NCI-H187 (cell line): ENCODE data around the gene SPSB4.
"Not testable (repeated sequence)": the region's sequence is repeated elsewhere in the genome, so short reads cannot be mapped to it uniquely, and the experiment has no call there.

Source experiments
- DNase-seq, 2 experiments: peaks; one replicate each; lab custom pipeline; 2025; lab: John Stamatoyannopoulos, UW

Gene SPSB4

DNA sequence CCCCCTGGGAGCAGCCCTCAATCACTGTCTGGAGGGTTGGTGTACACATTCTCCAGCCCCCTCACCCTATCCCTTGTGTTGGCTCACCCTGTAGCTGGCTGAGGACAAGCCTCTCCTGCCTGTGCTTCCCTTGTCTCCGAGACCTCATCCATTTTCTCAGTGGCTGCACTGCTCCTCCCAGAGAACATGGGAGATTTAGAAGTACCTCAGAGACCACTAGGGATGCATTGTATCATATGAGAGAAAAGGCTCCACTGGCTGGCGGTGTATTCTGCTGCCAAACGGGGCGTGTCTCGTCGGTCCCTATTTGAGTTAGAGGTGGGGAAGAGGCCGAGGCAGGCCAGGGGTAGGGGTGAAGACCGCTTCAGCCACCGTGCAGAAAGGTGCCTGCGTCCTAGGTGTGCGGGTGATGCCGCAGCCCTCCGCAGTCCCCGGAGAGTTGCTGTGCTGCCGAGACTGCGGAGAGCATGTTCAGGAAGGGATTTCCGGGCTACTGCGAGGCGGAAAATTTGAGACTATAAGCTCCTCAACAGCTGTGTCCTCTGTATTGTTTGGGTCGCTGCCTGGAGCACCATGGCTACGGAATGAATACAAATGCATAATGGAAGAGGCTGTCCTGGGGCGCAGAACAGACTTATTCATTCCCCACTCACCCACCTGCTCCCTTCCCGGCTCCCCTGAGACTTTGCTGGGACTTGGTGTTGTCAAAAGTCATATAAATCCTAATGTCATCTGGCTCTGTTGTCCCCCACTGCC is 43.8 kb downstream of the SPSB4 start:
- no peak for DNase-seq

DNA sequence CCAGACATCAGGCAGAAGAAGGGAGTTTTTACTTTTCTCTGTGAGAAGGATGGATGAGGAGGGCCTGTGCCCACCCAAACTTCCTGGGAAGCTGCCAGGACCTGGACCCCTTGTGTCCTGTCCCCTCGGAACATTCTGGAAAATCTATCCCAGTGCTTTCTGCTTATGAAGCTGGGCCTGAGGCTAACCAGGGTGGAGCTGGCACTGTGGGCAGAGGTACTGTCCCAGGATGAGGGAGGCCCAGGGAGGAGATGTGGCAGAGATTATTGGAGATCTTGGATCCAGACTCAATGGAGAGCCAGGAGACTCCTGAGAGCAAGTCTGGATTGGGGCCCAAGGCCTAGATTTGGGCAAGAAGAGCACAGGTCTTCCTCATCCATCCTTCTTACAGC is 44.4 kb downstream of the SPSB4 start:
- no peak for DNase-seq

DNA sequence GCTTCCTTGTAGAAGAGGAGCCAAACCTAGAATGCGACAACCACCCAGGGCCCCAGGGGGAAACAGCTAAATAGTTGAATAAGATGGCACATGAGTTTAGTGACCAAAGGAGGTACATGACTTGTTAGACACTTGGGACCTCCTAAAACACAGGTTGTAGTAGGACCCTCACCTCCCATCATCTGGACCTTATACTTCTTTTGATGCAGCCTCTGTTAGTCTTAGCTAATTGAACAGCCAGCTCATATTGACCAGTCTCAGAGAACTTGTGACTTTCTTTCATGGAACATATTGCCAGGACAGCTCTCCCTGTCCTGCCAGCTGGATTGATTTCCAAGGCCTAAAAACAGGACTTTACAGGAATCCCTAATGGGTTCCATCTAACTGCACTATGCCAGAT is 45.0 kb downstream of the SPSB4 start:
- no peak for DNase-seq

DNA sequence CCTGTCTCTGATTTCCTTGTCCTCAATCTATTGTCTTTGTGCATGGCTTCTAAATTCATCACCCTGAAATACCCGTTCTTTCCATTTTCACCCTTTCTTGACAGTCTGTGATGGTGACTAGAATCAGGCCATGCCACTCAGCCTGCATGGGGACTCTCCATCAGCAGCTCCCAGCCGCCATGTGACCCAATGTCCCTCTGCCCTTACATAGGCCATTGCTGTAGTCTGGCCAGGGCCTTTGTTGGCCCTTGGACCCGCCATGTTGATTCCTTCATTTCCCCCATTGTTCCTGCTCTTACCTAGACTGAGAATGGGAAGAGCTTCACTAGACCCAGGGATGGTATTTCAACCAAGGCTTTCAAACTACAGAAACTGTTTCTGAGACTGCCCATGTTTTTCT is 45.8 kb downstream of the SPSB4 start:
- DNase-seq = no peak

DNA sequence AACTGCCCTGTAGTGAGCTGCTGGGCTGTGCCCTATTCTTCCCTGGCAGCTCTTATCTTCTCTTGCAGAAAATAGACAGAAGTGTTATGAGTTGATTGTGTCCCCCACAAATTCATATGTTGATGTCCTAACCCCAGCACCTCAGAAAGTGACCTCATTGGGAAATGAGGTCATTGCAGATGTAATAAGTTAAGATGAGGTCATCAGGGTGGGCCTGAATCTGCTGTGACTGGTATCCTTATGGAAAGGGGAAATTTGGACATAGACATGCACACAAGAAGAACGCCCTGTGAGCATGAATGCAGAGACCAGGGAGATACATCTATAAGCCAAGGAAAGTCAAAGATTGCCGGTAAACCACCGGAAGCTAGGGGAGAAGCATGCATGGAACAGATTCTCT is 49.0 kb downstream of the SPSB4 start:
- DNase-seq = no peak

DNA sequence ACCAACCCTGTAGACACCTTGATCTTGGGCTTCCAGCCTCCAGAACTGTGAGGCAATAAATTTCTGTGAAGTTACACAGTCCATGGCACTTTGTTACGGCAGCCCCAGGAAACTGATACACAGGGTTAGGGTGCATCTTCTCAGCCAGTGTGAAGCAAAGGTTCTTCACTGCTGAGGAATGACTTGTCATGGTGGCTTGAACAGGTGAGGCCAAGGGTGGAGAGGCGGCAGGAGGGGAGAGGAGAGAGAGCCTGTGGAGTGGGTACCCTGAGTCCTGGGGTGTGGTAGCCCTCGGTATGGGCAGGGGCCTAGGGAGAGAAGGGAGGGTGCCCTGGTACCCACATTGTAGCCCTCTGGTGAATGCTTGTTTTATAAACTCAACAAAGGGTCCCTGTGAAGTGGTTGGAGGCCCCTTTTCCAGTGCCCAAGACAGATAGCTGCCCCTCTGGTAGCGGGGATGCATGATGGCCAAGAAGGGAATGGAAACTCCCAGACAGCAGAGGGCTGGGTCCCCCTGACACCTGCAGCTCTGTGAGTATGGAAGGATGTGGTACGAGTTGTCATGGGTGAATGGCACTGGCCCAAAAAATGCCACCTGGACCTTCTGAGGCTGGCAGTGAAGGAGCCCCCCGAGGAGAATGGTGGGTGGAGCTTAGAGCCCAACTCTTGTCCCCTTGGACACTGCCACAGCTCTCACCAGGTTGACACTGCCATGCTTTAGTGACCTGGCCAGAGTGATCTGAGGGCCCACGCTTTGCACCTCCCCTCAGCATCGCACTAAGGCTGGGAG is 49.6 kb downstream of the SPSB4 start:
- DNase-seq = no peak

DNA sequence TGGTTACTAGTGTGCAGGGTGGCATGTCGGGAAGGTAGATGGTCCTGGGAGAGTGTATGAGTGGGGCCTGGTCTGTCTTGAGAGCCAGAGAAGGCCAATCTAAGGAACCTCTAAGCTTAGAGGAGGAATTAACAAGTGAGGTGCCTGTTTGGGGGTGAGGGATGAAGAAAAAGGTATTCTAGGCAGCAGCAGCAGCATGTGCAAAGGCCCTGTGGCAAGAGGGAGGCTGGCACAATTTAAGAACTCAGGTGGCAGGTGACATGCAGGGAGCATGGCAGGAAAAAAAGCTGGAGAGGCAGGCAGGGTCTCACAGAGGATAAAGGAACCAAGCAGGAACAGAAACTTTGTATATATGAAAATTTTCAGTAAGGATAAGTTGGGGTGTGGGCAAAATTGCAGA is 51.2 kb downstream of the SPSB4 start:
- no peak for DNase-seq

DNA sequence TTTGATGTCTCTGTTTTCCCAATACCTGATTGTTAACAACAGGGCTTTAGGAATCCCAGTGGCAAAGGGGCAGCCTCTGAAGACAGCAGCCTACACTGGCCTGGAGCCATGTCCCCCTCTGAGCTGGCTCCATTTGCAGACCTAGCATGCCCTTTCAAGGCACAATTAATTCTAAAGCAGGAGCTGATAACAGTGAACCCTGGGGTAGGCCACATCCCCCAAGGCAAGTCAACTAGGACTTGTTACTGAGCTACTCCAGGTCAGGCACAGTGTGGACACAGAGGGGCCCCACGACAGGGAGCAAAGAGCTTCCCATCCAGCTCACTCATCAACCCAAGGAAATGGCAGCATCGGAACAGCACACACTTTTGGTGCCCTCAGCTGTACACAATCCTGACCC is 51.9 kb downstream of the SPSB4 start:
- no peak for DNase-seq

DNA sequence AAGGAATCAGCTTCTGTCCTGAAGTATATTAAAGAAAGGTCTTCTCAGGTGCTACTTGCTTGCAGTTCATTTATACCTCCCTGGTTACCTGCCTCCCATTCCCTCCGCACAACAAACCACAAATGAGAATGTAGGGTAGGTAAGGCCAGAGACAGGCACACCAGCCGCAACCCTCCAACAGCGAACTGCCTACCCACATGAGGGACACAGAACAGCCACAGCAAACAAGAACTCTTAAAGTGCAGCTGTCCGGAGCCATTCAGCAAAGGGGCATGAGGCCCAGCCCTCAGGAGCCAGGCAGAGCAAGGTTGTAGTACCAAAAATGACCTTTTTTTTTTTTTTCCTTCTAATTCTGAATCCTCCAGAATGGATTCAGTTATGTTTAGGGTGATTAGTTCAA is 52.4 kb downstream of the SPSB4 start:
- DNase-seq = no peak

DNA sequence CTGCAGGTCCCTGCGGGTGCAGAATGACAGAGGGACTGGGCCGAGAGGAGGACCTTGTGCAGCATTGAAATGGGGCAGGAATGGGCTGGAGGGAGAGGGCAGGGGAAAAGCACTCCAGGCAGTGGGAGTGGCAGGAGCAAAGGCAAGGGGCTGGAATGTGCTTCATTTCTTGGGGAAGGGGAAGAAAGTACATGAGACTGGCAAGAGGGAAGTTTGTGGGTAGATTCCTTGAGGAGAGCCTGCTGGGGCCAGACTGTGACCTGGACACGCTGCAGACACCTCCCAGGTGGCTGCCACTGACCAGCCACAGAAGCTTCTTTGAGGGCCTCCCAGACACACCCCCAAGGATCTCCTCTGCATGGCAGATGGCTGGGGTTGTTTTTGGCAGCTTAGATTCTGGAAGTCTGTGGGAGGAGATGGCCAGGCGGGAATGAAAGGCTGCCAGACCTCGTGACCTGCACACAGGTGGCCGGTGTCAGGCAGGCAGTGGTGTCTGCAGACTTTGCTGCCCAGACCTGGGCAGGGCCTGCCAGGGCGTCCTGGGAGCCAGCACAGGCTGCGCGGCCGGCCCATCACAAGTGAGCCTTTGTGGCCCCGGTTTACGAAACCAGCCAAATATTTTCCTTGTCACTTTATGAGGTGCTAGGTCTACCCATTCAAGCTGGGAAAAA is 53.1 kb downstream of the SPSB4 start:
- no peak for DNase-seq

DNA sequence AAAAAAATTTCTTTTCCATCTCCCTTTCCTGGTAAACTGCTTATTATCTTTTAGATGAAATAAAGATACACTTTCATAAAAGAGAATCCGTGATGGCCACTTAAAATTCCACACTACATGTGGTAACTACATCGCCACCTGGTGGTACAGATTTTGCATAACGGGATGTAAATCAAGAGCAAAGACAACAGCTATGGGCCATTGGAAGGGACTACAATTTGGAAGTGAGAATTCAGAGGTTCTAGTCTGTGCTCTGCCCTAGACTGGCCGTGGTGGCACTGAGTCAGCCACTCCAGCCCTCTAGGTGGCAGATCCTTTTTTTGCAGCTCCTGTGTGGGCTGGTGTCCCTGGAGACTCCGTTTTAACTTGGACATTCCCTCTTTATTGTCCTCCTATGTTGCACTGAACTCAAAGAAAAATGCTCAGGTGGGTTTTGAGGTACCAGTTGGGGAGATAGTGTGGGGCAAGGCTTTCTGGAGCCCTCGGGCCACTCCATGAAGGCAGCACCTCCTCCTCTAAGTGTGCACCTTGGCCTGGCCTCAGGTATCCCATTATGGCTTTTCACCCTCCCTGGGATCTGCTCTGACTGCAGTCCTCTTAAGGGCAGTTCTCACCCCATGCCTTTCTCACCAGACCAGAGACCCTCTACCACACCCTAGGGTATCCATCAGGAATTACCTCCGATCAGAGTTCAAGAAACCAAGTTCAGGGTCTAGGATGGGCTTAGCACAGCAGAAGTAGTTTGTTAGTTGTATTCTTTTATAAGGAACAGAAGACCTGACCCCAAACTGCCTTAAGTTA is 54.9 kb downstream of the SPSB4 start:
- DNase-seq = peak; percentile 7 to 55

DNA sequence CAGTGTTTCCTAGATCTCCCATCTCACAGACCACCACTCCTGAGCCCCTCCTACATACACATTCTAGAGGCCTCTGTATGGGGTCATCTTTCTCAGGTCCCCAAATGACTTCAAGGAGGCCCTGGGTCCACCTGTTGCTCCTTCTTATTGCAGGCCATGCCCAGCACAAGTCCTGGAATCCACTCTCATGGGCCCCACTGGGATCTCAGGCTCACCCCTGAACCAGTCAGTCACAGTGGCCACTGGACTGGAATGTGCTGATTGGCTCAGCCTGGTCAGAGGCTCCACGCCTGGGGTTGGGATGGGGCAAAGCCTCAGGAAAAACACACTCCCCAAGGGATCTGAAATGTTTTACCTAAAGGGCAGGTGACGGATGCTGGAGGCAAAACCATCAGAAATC is 55.7 kb downstream of the SPSB4 start:
- DNase-seq = no peak

DNA sequence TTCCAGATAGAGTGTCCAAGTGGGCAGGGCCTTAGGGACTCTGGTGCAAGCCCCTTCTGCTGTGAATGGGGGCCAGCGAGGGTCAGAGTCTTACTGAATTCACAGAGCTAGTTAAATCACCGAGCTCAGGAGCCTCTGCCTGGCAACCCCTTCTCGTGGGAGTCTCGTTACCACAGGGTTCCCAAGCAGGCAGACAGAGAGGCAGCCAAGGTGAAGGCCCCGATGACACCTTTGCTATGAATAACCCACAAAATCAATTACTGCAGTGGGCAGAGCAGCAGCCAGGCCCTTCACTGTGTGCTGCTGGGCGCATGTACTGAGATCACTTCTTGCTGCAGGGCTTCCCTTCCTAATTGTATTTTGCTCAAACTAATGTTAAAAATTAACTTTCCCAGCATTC is 56.9 kb downstream of the SPSB4 start:
- no peak for DNase-seq

DNA sequence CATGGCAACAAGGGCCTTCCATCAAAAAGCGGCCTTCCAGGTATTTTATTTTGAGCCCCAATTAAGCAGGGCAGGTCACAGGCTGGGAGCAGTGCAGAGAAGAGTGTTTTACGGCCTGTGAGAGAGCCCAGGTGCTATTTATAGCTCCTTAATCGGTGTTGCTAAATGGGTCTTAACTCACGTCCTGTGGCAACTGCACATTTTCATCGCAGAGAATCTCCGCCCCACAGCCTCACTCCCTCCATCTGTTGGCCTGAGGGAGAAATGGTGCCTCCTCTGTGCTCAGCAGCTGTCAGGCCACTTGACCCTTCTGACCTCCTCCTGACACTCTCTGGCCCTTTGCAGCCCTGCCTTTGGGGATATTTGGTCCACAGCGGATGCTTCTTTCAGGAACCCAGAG is 58.6 kb downstream of the SPSB4 start:
- DNase-seq = no peak

DNA sequence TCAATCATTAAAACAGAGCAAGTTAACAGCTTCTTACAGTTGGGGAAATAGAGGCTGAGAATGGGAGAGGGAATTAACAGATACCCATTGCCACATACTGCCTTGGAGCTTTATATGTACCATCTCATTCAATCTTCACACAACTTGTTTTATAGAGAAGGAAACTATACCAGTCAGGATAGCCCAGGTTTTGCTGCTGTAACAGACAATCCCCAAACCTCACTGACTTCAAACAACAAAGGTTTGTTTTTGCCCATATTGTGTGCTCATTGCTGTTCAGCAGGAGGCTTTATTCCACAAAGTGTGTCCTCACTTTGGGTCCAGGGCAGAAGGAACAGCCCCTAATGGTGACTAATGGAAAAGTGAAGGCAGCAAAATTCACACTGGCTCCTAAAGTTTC is 59.2 kb downstream of the SPSB4 start:
- DNase-seq = no peak

DNA sequence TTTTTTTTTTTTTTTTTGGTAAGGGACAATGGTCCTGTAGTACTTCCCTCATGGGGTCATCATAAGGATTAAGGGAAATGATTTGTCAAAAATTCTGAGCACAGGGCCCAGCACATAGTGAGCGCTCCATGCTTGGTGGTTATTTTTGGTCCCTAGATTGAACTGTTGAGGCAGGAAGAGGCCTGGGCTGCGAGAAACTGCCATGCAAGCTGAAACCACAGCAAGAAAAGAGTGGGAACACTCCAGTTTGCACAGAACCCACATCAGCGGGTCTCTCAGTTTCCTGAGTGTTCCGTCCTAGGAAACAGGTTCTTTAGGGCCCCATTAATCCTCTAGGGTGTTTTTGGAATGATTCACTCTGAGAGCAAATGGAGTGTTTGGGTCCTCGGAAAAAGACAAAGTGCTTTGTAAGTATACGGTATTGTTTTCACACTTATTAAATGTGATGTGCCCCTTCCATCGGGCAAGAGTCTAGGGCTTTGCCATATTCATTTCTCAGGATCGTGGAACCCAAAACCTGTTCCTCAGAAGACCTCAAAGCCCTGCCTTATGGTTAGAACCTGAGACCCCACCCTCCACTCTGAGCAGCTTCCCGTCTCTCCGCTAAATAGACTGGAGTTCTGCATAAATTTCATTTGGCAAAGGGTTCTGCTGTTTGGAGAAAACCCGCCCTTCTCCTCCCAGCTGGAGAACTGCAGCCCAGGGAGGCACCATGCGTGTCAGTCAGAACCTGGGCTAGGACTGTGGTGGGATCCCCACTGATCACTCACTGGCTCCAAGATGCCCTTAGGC is 60.4 kb downstream of the SPSB4 start:
- no peak for DNase-seq

DNA sequence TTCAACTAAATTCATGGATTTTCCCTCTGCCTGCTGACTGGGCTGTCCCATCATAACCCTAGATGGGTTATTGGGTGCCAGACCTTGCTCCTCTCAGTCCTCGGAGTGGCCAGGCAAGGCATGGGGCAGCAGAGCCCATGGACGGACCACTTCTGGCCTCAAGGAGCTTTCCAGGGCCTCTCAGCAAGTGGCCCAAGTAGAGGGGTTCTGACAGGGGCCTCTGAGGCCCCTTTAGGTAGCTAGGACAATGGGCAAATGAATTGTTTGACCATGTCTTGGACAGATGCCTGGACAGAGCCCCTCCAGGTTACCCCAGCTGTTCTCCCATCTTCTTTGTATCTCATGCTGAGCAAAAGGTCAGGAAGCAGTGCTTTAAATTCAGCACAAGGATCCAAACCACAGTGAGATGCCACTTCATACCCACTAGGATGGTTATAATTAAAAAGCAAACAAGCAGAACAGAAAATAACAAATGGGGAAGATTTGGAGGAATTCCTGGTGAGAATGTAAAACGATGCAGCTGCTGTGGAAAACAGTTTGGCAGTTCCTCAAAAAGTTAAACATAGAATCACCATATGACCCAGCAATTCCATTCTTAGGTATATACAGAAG is 61.6 kb downstream of the SPSB4 start:
- no peak for DNase-seq

DNA sequence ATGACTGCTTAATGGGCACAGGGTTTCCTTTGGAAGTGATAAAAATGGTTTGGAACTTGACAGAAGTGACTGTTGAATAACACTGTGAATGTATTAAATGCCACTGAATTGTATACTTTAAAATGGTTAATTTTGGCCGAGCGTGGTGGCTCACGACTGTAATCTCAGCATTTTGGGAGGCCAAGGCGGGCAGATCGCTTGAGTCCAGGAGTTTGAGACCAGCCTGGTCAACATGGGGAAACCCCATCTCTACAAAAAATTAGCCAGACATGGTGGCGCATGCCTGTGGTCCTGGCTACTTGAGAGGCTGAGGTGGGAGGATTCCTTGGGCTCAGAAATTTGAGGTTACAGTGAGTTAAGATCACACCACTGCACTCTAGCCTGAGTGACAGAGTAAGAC is 62.5 kb downstream of the SPSB4 start:
- DNase-seq = not testable (repeated sequence)

DNA sequence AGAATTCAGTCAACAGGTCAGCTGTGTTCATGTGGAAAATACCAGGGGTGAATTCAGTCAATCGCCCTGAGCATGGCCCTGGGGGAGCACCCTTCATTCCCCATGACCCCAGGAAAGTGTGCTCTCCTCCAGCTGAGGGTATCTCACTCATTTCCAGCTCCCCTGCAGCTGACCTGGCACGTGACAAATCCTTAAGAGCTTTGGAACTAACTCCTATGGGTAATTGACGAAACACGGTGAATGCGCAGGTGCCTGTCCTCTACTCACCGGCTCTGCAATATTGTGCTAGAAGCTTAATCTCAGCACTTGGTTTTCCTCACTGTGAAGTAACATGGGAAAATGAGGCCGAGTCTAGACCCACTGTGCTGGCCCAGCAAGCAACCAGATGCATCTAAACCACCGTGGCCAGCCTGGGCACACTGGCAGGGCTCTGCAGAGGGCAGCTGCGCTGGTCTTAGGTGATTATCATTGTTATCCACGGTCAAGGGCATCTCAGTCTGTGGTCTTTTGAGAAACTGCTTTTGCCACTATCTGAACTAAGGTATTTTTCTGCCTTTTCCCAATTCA is 63.1 kb downstream of the SPSB4 start:
- no peak for DNase-seq

DNA sequence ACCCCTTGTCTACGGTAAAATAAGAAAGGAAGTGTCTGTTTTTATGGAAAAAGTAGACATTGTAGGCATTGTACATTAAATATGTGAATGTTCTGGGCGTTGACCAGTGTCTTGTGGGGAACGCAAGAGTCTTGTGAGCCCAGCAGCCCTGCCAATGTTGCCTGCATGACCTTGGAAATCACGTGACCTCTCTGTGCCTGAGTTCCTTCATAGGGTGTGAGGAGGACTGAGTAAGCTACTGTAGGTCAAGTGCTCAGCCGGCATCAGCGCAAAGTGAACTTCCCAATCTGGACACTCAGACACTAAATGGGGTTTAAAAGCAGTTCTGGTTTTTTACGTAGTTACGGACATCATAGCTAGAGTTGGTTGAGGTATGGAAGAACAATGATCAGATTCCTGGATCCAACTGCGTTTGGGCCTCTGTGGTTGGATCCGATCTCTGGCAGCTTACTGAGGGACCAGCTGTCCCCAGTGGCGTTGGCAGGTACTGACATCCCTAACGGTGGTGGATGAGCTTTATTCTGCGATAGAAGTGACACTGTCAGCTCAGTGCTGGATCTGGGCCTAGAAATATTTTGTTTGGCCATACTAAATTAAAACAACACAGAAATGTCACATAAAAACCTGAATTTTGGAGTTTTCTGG is 63.8 kb downstream of the SPSB4 start:
- no peak for DNase-seq
